Activated gamma-delta T cell treated with Interleukin-2 at 50 U/mL for 16 hours (primary cell): ENCODE data around the gene TMOD3.
A peak's percentile ranks its signal among the peaks of the same experiment; 100 is the strongest.

Source experiments
- DNase-seq: peaks from one replicate; pipeline ENCODE4 v3.0.0-alpha.2; 2020

Gene TMOD3

DNA sequence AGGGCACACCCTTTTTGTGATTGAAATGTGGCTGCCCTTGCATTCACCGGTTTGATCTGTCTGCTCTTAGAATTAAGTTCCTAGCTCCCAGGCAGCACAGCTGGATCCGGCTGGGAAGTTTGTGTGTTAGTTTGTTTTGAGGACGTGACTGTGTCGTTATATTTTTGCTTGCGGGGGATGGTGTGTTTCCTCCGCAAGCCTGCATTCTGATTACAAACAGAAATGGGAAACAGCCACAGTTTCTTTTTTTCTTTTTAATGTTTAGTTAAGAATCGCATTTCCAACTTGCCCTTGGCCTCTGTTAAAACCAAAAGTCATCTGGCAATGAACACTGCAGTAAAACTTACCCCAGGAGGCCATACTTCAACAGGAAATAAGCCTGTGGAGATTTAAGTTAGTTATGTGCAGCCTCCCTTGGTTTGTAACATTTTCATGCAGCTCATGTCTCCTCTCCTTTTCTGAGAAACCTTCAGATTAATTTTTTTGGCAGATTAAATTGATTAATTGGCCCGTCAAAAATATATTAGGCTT lies 888 bp downstream of the TMOD3 start:
- DNase-seq: no peak

DNA sequence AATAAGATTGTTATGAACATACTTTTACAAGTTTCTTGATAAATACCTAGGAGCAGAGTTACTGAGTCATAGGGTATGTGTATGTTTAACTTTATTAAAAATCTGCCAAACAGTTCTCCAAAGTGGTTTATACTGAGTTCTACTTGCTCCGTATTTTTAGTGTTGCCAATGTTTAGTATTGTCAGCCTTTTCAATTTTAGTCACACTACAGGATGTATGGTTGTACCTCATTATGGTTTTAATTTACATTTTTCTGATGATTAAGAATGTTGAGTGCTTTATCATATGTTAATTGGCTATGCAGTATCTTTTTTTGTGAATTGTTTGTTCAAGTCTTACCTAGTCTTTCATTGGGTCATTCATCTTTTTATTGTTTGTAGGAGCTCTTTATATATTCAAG lies 4.3 kb downstream of the TMOD3 start:
- no peak for DNase-seq

DNA sequence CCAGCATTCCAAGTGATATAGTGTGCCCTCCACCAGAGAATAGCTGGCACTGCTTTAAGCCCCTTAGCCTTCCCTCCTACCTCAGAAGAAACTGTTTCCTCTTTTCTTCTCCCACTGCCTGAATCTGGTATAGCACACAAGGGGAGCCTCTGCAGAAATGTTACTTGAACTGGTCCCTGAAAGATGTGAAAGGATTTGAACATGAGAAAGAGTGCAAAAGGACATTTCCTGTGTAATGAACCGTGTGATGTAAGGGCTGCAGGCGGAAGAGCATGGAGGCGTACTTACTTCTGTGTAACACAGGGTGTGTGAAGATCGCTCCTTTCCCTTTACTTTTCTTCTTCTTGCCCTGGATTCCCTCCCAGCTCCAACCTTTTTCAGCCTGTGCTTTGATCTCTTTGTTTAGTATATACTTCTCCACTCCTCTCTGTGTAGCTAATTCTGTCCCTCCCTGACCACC lies 8.4 kb downstream of the TMOD3 start:
- no peak for DNase-seq

DNA sequence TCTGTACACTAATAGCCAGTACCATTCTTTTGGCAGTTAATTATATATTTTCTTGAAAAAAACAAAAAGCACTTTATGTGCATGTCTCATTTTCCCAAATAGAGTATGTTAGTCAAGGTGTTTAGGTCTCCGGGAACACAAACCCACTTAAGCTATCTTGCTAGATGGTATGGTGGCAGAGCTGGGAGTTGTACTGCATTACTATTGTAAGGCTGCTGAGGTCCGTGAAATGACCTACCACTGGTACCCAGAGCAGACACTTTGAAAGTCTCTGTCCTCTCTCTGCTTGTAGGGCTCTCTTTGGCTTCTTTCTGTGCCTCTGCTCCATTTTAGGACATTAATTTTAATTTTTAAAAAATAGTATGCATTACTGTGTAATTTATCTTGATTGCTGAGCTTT lies 8.8 kb downstream of the TMOD3 start:
- DNase-seq: no peak

DNA sequence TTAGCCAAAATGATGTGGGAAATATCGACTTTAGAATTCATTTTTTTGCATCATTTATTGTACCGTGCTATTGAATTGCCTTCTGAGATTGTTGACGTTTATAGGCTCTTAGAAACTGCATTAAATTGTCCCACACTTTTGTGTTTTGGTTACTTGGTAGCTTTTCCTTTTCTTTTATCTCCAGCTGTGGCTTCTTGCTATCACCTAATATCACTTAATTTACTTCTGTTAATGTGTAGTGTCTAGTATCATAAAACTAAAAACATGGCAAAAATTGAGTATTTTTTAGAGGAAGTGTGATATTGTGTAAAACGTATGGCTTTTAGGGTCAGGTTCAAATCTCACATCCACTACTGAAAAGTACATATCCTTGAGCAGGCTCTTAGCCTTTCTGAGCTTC lies 11.2 kb downstream of the TMOD3 start:
- no peak for DNase-seq

DNA sequence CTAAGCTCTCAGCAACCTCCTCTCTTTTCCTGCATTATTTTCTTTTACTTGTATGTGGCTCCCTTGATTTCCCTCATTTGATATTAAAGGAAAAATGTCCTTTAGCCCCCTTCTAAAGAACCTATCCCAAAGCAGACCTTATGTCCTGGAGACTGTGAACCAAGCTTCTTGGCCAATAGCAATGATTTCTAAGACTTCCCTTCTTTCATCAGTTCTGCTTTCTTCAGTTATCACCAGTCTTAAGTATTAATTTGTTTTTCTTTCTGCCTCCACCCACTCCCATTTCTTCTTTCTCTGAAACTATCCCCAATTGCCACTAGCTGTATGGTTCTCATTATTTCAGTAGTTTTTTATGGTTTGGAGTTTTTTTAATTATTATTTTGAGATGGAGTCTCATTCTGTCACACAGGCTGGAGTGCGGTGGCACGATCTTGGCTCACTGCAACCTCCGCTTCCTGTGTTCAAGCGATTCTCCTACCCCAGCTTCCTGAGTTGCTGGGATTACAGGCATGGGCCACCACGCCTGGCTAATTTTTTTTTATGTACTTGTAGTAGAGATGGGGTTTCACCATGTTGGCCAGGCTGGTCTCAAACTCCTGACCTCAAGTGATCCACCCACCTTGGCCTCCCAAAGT lies 12.1 kb downstream of the TMOD3 start:
- DNase-seq: no peak

DNA sequence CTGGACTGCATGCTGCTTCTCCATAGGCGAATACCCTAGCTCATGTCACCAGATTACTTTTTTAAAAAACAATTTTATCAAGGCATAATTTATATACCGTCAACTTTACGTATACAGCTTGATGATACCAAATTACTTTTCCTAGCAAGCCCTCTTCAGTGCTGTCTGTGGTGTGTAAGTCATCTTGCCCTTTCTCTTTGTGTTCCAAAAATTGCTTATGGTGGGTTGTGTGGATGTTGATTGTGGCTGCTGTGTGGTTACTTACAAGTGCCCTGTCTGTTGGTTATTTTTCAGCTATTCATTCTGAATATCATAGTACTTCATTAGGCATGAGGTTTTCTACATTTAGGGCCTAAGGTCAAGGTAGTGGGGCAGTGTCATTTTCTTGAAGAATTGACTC lies 12.8 kb downstream of the TMOD3 start:
- no peak for DNase-seq

DNA sequence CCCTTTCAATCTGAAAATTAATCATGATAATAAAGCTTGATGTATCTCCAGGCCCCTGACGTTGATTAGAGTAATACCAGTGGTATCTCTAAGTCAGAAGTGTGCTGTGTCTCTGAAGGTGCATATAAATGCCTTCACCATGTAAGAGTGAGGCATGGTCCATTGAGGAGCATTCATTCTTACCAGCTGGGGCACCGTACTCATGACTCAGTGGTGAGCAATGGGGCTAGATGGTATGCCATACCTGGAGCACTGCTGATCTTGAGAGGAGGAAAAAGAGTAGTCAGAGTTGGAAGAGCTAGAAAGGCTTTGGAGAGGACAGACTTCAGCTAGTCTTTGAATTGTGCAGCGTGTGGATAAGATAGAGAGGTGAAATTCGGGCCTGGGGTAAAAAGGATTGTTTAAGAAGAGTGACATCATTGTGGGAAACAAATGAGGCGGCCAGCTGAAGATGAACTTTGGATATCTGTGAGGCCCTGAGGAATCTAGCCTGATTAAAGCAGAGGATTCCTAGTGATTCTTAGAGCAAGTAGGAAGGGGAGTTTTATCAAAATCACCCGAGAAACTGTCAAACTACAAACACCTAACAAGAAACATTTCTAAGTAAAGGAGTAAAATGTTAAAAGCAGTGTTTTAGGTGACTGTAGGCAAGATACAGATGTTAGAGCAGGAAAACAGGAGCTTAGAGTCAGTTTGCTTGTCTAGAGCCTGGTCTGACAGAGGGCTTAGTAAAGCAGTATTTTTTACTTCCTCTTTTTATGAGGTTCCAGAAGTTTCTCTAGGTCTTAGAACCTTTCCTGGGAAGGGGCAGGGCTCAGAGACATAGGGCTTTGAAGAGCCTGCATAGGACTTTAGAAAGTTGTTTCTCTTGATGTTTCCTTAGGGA lies 13.6 kb downstream of the TMOD3 start:
- no peak for DNase-seq

DNA sequence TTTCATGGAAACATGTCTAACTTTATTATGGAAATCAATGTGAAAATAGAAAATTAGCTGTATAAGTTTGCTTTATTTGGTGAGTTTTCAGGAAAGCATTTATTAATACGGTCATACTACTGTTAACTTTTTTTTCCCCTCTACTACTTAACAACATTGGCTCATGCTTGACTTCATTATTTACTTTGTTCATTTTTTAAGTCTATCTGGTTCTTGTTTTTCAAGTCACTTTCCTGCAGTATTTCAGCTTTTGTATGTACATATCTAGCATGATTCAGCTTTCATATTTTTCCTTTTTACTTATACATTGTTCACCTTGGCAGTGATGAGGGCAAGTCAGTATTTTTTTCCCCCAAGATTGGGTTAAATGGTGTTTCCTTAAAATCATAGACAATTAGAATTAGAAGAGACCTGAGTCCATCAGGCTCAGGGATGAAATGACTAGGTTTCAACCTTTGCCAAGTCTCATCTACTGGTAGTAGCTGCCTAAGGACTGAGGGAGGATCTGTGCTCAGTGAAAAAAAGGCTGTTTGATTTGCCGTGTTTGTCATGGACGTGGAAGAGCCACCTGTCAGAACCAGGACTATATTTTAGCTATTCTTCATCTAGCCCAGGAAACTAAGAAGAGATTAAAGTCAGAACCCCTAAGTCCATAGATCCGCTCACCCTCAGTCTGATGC lies 15.4 kb downstream of the TMOD3 start:
- DNase-seq: no peak

DNA sequence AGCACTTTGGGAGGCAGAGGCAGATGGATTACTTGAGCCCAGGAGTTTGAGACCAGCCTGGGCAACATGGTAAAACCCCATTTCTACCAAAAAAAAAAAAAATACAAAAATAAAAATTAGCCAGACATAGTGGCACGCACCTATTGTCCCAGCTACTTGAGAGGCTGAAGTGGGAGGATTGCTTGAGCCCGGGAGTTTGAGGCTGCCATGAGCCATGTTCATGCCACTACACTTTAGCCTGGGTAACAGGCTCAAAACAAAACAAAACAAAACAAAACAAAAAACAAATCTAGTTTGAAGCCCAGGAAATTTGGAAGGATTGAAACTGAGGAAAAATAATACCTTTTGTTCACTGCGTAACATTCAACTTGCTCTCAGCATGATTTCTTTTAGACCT lies 16.6 kb downstream of the TMOD3 start:
- DNase-seq: no peak

DNA sequence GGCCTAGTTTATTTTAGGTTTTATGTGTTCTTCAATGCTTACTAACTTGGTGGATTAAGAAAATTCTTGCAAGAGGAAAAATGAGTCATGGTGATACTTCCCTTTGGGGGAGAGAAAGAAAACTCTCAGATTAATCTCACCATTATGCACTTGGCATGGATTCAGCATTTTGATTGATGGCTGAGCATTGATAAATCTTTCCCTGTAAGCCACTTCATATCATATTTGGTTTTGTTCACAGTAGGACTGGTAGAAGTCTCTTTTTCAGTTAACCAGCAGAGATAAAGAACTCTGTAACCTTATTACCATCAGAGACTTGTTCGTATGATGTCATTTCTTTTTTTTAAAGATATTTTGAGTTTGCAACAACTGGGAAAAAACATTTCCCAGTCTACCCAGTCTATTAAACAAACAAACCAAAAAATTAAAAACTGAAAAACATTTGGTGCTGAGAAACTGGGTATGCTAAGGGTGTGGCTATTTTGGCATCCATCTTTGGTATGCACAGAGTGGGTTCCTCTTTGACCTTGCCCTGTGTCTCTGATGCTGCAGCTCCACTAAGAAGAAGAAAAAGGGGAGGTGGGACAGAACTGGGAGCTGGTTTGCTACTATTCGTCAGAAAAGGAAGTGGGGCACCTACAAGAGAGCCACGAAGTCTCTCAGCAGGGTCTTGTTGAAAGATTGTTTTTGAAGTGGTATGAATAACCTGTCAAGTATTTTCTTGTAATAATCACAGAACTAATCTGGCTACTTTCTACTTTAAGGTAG lies 17.2 kb downstream of the TMOD3 start:
- no peak for DNase-seq

DNA sequence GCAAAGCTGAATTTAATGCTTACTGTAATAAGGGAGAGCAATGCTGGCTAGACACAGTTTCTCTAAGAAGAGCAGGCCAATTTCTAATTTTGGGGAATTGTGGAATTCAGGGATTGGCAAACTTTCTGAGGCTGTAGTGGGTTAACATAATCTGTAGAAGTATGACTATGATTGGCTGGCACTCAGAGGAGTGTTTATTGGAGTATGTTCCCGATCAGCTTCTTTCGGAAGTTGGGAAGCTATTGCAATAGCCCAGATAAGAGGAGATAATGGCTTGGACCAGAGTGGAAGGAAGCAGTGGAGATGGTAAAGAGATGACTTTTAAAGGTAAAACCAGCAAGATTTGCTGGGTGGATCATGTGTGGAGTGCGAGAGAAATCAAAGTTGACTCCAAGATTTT lies 19.4 kb downstream of the TMOD3 start:
- DNase-seq: no peak

DNA sequence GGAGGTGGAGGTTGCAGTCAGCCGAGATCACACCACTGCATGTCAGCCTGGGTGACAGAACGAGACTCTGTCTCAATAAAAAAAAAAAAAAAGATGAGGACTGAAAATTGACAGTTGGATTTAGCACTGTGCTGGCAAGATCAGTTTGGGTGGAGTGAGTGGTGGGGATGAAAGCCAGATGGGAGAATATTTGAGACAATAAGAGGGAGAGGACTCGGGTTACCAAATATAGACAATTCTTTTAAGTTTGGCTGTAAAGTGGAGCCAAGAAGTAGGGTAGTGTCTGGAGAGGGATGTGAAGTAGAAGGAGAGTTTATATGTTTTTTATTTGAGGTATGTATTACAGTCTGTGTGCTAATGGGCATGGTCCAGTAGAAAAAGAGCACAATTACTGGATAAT lies 20.4 kb downstream of the TMOD3 start:
- DNase-seq: no peak

DNA sequence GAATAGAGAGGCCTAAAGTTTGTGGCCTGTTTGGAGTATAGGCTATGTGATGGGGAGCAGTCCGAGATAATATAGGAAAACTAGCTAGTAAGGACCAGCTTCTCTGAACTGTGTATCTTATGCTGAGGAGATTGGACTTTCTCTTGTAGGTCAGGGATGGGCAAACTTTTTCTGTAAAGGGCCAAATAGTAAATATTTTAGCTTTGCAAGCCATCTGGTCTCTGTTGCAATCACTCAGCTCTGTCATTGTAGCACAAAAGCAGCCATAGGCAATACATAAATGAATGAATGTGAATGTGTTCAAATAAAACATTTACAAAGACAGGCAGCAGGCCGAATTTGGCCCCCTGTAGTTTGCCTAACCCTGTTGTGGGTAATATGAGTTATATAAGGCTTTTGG lies 24.5 kb downstream of the TMOD3 start:
- no peak for DNase-seq

DNA sequence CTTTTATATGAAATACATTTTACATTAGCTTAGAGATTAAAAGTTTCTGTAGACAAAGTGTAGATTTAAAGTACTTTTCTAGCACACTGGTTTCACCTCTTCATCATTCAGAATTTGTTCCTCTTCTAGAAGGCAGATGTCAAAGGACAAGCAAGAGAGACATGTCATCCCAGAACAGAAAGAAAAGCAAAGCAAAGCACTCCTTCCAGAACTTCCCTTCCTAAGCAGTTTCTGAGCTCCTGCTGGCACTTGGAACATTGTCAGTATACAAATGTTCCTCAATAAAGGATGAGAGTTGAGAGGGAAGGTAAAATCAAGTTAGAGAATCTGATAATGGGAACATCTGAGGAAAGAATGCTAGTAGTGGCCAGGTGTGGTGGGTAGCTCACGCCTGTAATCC lies 26.2 kb downstream of the TMOD3 start:
- no peak for DNase-seq

DNA sequence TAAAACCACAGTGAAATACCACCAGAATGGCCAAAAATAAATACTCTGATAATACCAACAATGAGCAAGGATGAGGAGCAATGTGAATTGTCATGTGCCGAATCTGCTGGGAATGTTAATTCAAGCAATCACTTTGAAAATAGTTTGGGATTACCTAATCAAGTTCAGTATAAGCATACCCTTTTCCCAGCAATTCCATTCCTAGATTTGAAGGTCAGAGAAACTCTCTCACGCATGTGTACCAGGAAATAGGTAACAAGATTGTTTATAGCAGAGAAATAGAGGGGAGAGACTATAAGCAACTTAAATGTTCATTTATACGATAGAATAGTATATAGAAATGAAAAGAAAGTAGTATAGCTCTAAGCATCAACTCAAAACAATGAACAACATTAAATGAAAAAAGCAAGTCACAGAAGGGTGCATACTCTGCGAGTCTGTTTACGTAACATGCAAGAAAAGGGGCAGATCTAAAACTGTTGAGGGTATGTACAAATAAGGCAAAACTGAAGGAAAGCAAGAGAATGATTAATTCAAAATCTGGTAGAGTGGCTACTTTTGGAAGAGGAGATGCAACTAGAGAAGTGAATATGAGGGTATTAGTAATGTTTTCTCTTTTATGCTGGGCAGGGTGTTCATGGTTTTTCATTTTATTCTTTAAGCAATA lies 27.4 kb downstream of the TMOD3 start:
- no peak for DNase-seq

DNA sequence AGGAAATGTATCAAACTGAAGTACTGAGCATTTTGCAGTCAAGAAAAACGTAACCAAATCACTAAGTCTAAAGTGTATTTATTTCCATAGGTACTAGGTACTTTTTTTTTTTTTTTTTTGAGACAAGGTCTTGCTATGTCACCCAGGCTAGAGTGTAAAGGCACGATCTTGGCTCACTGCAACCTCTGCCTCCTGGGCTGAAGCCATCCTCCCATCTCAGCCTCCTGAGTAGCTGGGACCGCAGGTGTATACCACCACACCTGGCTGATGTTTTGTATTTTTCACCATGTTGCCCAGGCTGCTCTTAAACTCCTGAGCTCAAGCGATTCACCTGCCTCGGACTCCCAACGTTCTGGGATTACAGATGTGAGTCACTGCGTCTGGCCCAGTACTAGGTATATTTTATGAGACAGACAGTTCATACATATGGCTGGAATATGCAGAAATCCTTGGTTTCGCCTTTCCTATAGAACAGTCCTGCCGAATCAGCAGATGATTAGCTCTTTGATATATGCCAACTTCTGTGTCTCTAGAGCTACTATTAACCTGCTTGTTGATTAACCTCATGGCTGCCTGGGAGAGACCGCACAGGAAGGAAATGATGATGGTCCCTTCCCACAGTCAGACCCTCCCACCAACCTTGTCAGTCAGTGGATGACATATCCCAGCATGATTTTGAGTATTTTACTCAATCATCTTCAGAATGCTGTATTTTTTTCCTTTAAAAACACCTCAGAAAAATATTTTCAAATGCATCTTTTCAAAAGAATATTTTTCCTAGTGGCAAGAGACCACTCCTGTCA lies 32.3 kb downstream of the TMOD3 start:
- DNase-seq: peak; percentile 55

DNA sequence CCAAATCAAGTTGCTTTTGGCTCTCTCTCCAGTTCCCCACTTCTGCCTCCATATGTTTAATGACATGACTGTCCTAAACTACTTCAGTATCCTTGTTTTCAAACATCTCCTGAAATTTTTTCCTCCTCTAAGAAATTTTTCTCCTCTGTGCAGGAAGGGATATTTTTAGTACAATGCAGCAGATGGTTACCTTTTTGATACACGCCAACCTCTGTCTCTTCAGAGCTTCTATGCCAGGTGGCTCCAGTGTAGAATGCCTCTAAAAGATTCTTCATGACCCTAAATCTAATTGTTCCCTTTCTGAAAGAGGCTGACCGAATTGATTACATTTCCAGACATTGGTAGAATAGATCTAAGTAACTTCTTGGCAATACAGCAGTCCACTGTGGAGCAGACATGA lies 33.7 kb downstream of the TMOD3 start:
- no peak for DNase-seq

DNA sequence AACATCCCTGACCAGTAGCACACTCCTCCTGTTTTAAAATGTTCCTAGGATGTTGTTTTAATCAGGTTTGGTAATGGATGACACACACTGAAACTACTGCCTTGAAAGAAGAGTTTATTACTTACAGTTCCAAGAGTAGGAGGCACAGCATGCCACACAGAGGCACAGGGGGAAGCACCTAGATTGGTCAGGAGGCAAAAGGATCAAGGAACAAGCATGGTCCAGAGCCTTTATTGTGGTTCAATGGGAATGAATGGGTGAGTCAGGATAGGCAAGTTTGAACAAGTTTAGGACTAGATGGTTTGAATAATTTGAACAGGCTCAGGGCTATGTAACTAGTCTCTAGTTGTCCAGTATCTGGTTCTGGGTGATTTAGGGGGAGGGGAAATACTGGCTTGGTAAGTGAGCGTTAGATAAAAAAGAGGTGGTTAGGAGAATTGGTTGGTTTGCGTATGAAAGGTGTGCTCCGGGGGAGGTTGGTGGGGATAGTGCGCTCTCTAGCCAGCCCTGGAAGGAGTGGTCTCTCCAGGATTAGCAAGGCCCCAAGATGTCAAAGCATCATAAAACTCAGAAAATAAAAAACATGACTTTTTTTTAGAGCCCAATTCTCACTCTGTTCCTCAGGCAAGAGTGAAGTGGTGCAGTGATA lies 35.1 kb downstream of the TMOD3 start:
- no peak for DNase-seq

DNA sequence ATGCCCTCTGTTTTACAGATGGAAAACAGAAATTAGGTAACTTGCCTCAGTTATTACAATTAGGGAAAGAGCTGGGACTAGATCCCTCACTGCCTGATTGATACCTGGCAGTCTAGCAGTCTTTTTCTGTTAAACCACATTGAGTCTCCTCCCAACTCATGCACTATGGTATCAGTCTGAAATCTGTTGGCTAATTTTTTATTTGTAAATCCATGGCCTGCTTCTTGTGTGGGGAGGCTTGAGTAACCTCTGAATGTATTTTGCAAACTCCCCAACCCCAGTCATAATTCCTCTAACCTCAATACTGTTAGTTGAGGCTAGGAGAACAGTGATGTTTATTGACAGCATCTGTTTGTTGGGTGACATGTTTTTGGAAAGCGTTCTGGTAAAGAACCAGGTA lies 35.9 kb downstream of the TMOD3 start:
- no peak for DNase-seq

DNA sequence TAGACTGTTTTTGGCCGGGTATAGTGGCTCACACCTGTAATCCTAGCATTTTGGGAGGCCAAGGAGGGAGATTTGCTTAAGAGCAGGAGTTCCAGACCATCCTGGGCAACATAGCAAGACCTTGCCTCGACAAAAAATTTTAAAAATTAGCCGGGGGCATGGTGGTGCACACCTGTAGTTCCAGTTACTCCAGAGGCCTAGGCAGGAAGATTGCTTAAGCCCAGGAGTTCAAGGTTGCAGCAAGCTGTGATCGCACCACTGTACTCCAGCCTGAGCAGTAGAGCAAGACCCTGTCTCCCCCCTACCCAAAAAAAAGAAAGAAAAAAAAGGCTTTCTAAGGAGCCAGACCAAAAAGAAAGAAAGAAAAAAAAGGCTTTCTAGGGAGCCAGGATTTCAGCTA lies 36.7 kb downstream of the TMOD3 start:
- no peak for DNase-seq
